B cell (primary cell): ENCODE results near the gene RINT1. TPM values are rescaled to one million over a fixed set of nuclear protein-coding genes. Genes with fewer than 3 reads are reported as not detected.

Source experiments
- ATAC-seq: fragments of 200-7000 bp; cut with Tn5 transposase; one replicate; pipeline ENCODE4 v1.10.0; 2021; ENCODE audit warnings: low read depth, mild to moderate bottlenecking, moderate number of reproducible peaks, moderate library complexity
- CTCF ChIA-PET: fragments of 350-600 bp; sonication (Branson Sonifier 250); formaldehyde crosslinking; loops from one replicate; lab custom pipeline; 2021; ENCODE audit warnings: antibody characterized with exemption, inconsistent platforms; lab: Charles Lee
- POLR2A ChIA-PET: fragments of 350-600 bp; sonication (Branson Sonifier 250); formaldehyde crosslinking; loops from one replicate; lab custom pipeline; 2021; ENCODE audit warnings: antibody characterized with exemption; lab: Charles Lee
- DNase-seq: peaks from one replicate; pipeline ENCODE4 v3.0.0; 2013
- H2AFZ ChIP-seq: 2 replicates; pipeline ENCODE4 v1.6.1; 2012; ENCODE audit warnings: mild to moderate bottlenecking, low read depth, low read length; ENCODE audit not compliant: insufficient read depth, poor library complexity, severe bottlenecking
- H3K27ac ChIP-seq, 2 donors: 1 replicate in 1 of 2; 2 replicates in 1 of 2; pipeline ENCODE4 v1.5.1; 2012 to 2013; ENCODE audit warnings: low read length in 2 of 2, mild to moderate bottlenecking in 2 of 2, moderate library complexity in 1 of 2
- H3K27me3 ChIP-seq, 4 experiments: fragments of 200-600 bp in 1 of 4; sonication (generic) in 1 of 4; replicated peaks in 1 of 4; 1 replicate in 2 of 4; 2 replicates in 2 of 4; pipeline versions ENCODE4 v1.6.1 to v1.7.0; 2013 to 2016; ENCODE audit warnings: low read length in 3 of 4, mild to moderate bottlenecking in 2 of 4, mixed read lengths in 1 of 4, moderate library complexity in 1 of 4; ENCODE audit not compliant: insufficient read depth in 4 of 4, control insufficient read depth in 3 of 4; ENCODE audit errors: control extremely low read depth in 1 of 4
- H3K36me3 ChIP-seq, 2 experiments: replicated peaks in 1 of 2; 1 replicate in 1 of 2; 2 replicates in 1 of 2; pipeline versions ENCODE4 v1.6.1 to v1.7.1; 2013; ENCODE audit warnings: low read length in 1 of 2; ENCODE audit not compliant: insufficient read depth in 2 of 2, control insufficient read depth in 1 of 2; ENCODE audit errors: control extremely low read depth in 1 of 2, extremely low read depth in 1 of 2
- H3K4me1 ChIP-seq, 2 donors: fragments of 200-600 bp in 1 of 2; sonication (generic) in 1 of 2; 1 replicate in 1 of 2; 2 replicates in 1 of 2; pipeline versions ENCODE4 v1.5.1 to v1.6.1; 2013 to 2017; ENCODE audit warnings: low read length in 2 of 2; ENCODE audit not compliant: control insufficient read depth in 2 of 2, insufficient read depth in 2 of 2
- H3K4me2 ChIP-seq: replicated peaks from 2 replicates; pipeline ENCODE3; 2012; ENCODE audit warnings: mild to moderate bottlenecking, low read depth, low read length; ENCODE audit not compliant: poor library complexity, severe bottlenecking
- H3K4me3 ChIP-seq, 5 experiments: fragments of 200-600 bp in 1 of 5; sonication (generic) in 1 of 5; 1 replicate in 3 of 5; 2 replicates in 2 of 5; pipeline versions ENCODE4 v1.5.1 to v1.7.0; 2011 to 2016; ENCODE audit warnings: low read length in 4 of 5, mild to moderate bottlenecking in 4 of 5, low read depth in 2 of 5, control low read depth in 1 of 5, moderate library complexity in 1 of 5; ENCODE audit not compliant: insufficient read depth in 1 of 5; ENCODE audit errors: control extremely low read depth in 1 of 5, extremely low read depth in 1 of 5
- H3K79me2 ChIP-seq: fragments of 200-600 bp; sonication (generic); one replicate; pipeline ENCODE4 v1.6.0; 2016; ENCODE audit warnings: low read length; ENCODE audit not compliant: control insufficient read depth, insufficient read depth
- H3K9ac ChIP-seq: fragments of 200-600 bp; sonication (generic); 2 replicates; pipeline ENCODE4 v1.6.1; 2017; ENCODE audit warnings: mild to moderate bottlenecking, low read length, moderate library complexity
- H3K9me3 ChIP-seq, 3 donors: one replicate each; pipeline versions ENCODE4 v1.6.1 to v1.7.1; 2013; ENCODE audit warnings: low read length in 2 of 3; ENCODE audit not compliant: control insufficient read depth in 2 of 3, insufficient read depth in 1 of 3; ENCODE audit errors: control extremely low read depth in 1 of 3
- H4K20me1 ChIP-seq: 2 replicates; pipeline ENCODE4 v1.6.0; 2012; ENCODE audit warnings: mild to moderate bottlenecking, low read length; ENCODE audit not compliant: insufficient read depth, control insufficient read depth, poor library complexity, severe bottlenecking
- H3K27ac Mint-ChIP-seq: one replicate; pipeline ENCODE4 v1.8.0; 2021; ENCODE audit warnings: mixed read lengths
- H3K27me3 Mint-ChIP-seq: one replicate; pipeline ENCODE4 v1.8.0; 2021; ENCODE audit warnings: mixed read lengths
- H3K4me1 Mint-ChIP-seq: one replicate; pipeline ENCODE4 v1.8.0; 2021; ENCODE audit warnings: mixed read lengths
- H3K4me3 Mint-ChIP-seq: one replicate; pipeline ENCODE4 v1.8.0; 2021; ENCODE audit warnings: mixed read lengths
- H3K9me3 Mint-ChIP-seq: one replicate; pipeline ENCODE4 v1.8.0; 2022; ENCODE audit warnings: mixed read lengths; ENCODE audit not compliant: insufficient read depth
- CTCF ChIP-seq: fragments of 200-600 bp; IDR thresholded peaks from one replicate; pipeline ENCODE4 v1.8.0; 2022; ENCODE audit warnings: antibody characterized with exemption, mild to moderate bottlenecking
- EZH2 ChIP-seq: IDR thresholded peaks from 2 replicates; pipeline ENCODE4 v1.6.1; 2012; ENCODE audit warnings: borderline replicate concordance, low read depth, mild to moderate bottlenecking, moderate library complexity, low read length; ENCODE audit not compliant: insufficient read depth, poor library complexity, severe bottlenecking
- WGBS: methylation state at CpG from one replicate; pipeline ENCODE4 v1.1.5; 2013; ENCODE audit warnings: missing lambda C conversion rate; ENCODE audit not compliant: insufficient coverage; 5-methylcytosine and 5-hydroxymethylcytosine counted together
- intact Hi-C: fragments of 100-400 bp; cut with micrococcal nuclease; formaldehyde crosslinking; loops from one replicate; pipeline ENCODE4 v1.10.0; 2022
- polyA minus RNA-seq: library from RNA; depleted of rRNA, polyadenylated mRNA; stranded (reverse); fragments of >200 nt; gene quantifications from 2 replicates; pipeline ENCODE4 v1.2.3, GENCODE V29; 2012
- polyA plus RNA-seq: library from polyadenylated mRNA; depleted of rRNA; stranded (reverse); fragments of >200 nt; gene quantifications from 2 replicates; pipeline ENCODE4 v1.2.3, GENCODE V29; 2012
- total RNA-seq, 2 donors: library from RNA; stranded (reverse); fragments of 120-200 nt in 1 of 2; gene quantifications; 1 replicate in 1 of 2; 2 replicates in 1 of 2; pipeline versions ENCODE4 v1.2.3 to v1.2.4, GENCODE V29; 2013 to 2022

The RINT1 gene
- total RNA-seq, result 27.2 and 28.0 TPM in 2 replicates
- 16.4 TPM for total RNA-seq (2013)
- 12.4 and 19.6 TPM in 2 replicates for polyA plus RNA-seq
- polyA minus RNA-seq, result 4.2 and 11.7 TPM in 2 replicates

GRCh38 chr7:105531792-105532671, at the start of gene RINT1:
TSS of gene RINT1 (plus strand) at chr7:105532201. CDS start at chr7:105532316, 115 bp downstream.
- ChIA-PET CTCF (interaction anchor here (0.6 to 1.8 kb wide), 16 partner anchors 9 to 610 kb away, joined by 3 to 9 read pairs (median 3); partner anchors contain the start of gene PUS7), POLR2A (interaction anchor here (0.5 to 1.6 kb wide), 8 partner anchors 9 to 580 kb away, joined by 3 to 22 read pairs (median 4); partner anchors contain the start of genes PUS7, SRPK2 and SYPL1)
- peaks cover 38% of the 10 kb centered on the region for H3K79me2 ChIP-seq
- H3K9ac ChIP-seq, result peak within 1 kb of the TSS; percentile 82
- H3K4me2 ChIP-seq, result peak within 1 kb of the TSS; percentile 97
- Mint-ChIP-seq H3K9me3 (no peaks in the 10 kb centered on the region), H3K27me3 (no peaks in the 10 kb centered on the region), H3K4me1 (peaks cover 24% of the 10 kb centered on the region), H3K27ac (peak within 1 kb of the TSS; percentile 97), H3K4me3 (peak within 1 kb of the TSS; percentile 92)
- peaks cover 18 to 22% of the 10 kb centered on the region in 2 donors for H3K4me1 ChIP-seq
- no peaks in the 10 kb centered on the region for H3K9me3 ChIP-seq
- peaks cover 2 to 13% of the 10 kb centered on the region in 2 experiments for H3K36me3 ChIP-seq
- 0% methylated on average over 39 of the region's 42 CpGs for WGBS
- H3K27ac ChIP-seq, result peak within 1 kb of the TSS; percentile 74 to 91
- peak within 1 kb of the TSS; percentile 92 for H2AFZ ChIP-seq
- TF ChIP-seq CTCF (peak; percentile 84), EZH2 (no peak)
- peak; percentile 97 for ATAC-seq
- H4K20me1 ChIP-seq, result no peaks in the 10 kb centered on the region
- intact Hi-C loops, result loop anchor here (1.0 to 5.0 kb wide), 7 partner anchors 10 to 1635 kb away; partner anchors contain the start of genes HBP1, KMT2E, ORC5 and PUS7
- H3K27me3 ChIP-seq, result no peaks in the 10 kb centered on the region
- peak within 1 kb of the TSS; percentile 81 to 98 (median 88) for H3K4me3 ChIP-seq
- peak; percentile 95 for DNase-seq
